Measurements from ENCODE around the gene TPST2.

TPST2 gene

DNA sequence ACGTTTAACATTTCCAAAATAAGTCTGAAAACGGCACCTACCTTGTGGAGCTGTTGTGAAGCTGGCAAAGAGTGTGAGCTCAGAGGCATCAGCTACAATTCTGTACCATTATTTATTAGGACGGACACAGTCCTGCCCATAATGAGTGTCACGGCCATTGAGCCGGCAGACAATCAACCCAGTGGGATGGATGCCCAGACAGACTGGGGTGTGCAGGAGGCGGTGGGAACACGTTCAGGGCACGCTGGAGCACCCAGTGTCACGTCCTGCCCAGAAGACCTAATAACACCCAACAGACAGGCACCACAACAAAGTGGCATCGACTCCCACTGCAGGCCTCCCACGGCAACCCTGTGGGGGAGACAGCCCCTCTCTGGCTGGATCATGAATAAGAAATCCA lies 34.5 kb downstream of the TPST2 start:
- DNase-seq (ENCODE audit: low read depth, low spot score), result no peak

GRCh38 chr22:26554956-26555355 lies 35.0 kb downstream of the TPST2 start:
- DNase-seq (ENCODE audit: low read depth, low spot score), result no peak

DNA sequence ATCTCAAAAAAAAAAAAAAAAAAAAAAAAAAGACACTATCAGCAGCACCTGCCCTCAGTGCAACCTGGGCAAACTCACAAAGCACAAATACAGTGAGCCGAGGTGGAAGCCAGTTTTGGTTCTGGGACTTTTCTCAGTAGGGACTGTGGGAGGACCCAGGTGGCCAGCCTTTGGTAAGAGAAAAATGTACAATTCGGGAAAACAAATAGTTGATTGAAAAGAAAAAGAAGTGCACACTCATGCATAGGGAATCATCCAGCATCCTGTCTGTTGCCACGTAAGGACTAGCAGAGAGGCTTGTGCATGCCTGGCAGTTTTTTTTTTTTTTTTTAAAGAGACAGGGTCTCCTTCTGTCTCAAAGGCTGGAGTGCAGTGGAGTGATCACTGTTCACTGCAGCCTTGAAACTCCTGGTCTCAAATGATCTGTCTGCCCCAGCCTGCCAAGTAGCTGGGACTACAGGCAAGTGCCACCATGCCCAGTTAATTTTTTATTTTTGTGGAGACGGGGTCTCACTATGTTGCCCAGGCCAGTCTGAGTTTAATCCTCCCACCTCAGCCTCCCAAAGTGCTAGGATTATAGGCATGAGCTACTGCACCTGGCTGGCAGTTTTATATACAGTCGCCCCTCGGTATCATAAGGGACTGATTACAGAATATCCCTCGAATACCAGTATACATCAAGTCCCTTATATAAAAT lies 36.7 kb downstream of the TPST2 start:
- no peak for DNase-seq (ENCODE audit: low read depth, low spot score)

DNA sequence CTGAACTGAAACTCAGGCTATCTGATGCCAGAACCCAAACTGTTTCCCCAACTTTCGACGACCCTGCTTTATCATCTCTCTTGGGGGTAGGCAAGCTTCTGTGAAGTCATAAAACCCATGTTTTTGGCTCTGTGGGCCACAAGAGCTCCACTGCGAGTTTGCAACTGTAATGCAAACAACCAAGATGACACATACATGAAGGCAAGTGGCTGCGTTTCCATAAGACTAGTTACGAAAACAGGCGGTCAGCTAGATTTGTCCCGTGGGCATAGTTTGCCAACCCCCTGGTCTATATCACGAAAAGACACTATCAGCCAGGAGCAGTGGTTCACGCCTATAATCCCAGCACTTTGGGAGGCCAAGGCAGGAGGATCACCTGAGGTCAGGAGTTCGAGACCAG lies 37.5 kb downstream of the TPST2 start:
- DNase-seq (ENCODE audit: low read depth, low spot score), result no peak

DNA sequence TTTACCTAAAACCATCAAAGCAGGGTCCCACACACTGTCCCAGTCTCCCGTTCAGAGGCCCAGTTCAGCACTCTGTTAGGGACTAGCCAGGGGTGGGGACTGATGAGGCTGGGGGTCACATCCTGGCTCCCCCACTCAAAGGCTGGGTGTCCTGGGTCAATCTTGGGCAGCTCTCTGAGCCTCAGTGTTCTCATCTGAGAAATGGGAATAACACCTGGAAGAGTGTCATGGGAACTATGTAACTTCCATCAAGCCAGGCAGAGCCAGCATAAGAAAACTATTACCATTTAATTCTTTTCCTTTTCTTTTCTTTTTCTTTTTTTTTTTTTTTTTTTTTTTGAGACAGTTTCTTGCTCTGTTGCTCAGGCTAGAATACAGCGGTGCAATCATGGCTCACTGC lies 38.4 kb downstream of the TPST2 start:
- no peak for DNase-seq (ENCODE audit: low read depth, low spot score)

- peak; percentile 63 for DNase-seq (ENCODE audit: low read depth, low spot score)
Measured at GRCh38 chr22:26550498-26551033, 39.4 kb downstream of the TPST2 start.

DNA sequence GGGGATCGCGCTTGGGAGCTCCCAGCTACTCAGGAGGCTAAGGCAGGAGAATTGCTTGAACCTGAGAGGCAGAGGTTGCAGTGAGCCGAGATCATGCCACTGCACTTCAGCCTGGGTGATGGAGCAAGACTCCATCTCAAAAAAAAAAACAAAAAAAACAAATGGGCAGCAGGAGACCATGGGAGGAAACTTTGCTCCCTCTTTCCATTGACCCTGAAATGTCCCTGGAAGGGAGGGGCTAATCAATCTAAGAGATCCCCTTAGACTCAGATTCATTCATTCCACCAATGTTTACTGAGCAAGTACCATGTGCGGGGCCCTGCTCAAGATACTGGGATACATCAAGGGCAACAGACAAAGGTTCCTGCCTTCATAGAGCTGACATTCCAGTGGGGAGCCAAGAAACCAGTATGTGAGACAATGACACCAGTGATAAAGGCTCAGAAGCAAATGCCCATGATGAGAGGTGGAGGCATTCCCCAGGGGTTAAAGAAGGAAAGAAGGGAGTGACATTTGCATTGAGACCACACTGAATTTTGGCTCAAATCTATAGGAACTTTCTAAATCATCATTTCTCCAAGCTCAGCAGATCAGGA lies 39.9 kb downstream of the TPST2 start:
- no peak for DNase-seq (ENCODE audit: low read depth, low spot score)

DNA sequence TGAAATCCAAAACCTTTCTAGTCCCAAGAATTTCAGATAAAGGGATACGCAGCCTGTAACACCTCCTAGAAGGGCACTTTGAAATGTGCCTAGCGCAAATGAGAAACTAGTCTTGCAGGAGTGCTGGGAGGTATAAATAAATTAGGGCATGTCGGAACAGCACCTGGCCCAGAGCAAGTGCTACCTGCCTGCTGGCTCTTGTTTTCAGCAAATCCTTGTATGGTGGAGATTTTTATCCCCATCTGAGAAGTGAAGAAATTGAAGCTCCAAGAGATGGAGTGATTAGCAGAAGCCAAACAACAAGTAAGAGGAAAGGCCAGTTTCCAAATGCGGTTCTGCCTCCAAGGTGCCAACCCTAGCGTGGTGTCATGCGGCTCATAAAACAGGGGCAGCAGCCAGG lies 40.9 kb downstream of the TPST2 start:
- no peak for DNase-seq (ENCODE audit: low read depth, low spot score)

DNA sequence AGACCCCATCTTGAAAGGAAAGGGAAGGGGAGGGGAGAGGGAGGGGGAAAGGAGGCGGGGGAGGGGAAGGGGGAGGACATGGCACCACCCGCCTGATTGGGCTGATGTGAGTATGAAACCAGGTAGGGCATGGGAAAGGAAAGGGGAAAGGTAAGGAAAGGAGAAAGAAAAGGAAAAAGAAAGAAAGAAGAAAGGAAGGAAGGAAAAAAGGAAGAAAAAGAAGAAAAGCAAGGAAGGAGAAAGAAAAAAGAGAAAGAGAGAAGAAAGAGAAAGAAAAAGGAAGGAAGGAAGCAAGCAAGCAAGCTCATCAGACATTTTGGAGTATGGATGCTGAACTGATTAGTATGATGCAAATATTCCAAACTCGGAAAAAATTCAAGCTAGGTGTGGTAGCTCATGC lies 41.6 kb downstream of the TPST2 start:
- DNase-seq (ENCODE audit: low read depth, low spot score), result no peak

DNA sequence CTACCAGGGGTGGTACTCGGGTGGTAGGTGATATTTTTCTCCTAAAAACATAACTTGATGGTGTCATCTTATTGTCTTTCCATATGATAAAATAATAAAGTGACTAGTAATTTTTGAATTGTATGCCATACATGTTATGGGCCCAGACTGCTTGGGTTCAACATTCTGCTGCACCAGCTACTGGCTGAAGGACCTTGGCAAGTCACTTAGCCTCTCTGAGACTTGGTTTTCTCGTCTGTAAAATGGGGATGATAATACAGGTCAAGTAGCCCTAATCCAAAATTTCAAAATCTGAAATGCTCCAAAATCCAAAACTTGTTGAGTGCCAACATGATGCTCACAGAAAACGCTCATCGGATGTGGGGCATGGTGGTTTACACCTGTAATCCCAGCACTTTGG lies 42.1 kb downstream of the TPST2 start:
- no peak for DNase-seq (ENCODE audit: low read depth, low spot score)

DNA sequence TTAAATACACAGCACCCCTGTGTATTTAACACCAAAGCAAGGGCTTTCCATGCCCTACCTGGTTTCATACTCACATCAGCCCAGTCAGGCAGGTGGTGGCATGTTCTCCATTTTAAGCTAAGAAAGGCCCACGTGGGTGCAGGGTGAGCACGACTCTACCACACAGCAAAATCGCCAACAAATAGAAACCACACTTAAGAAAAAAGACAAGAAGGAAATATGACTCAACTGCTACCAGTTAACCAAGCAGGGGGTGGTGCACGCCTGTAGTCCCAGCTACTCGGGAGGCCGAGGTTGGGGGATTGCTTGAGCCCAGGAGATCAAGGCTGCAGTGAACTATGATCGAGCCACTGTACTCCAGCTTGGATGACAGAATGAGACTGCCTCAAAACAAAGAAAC lies 42.5 kb downstream of the TPST2 start:
- no peak for DNase-seq (ENCODE audit: low read depth, low spot score)

- no peak for DNase-seq (ENCODE audit: low read depth, low spot score)
Measured at GRCh38 chr22:26546282-26546681, 43.6 kb downstream of the TPST2 start.

GRCh38 chr22:26545827-26546226 lies 44.1 kb downstream of the TPST2 start:
- no peak for DNase-seq (ENCODE audit: low read depth, low spot score)

DNA sequence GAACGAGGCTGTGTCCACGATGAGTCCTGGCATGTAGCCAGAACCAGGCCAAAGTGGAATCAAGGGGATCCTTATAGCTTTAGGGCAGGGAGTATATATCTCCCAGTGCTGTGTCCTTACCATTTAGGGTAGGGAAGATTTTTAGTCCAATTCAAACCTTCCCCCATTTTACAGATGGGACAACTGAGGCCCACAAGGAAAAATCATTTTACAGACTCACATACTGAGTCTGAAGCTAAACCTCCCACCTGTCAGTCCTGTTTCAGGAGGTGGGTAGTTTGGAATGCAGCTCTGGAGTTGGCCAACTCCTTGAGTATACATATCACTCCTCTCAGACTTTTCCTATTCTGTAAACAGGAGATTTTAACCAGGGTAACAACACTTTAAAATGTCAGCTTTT lies 44.5 kb downstream of the TPST2 start:
- no peak for DNase-seq (ENCODE audit: low read depth, low spot score)

DNA sequence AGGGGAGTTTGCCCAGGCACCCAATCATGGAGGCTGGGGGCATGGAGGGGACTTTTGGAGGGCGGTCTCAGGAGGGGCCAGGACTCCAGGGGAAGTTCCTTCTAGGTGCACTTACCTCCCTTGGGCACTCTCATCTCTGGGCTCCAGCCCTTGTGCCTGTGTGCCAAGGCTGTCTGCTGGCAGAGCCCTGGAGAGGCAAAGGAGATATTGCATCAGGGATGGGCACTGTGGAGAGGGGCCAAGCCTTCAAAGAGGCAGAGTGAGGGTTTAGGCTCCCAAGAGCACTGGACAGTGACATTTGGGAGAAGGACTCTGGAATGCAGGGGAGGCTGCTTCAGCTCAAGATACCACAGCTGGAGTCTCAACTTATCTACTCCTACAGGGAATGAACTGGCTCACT lies 45.4 kb downstream of the TPST2 start:
- no peak for DNase-seq (ENCODE audit: low read depth, low spot score)

DNA sequence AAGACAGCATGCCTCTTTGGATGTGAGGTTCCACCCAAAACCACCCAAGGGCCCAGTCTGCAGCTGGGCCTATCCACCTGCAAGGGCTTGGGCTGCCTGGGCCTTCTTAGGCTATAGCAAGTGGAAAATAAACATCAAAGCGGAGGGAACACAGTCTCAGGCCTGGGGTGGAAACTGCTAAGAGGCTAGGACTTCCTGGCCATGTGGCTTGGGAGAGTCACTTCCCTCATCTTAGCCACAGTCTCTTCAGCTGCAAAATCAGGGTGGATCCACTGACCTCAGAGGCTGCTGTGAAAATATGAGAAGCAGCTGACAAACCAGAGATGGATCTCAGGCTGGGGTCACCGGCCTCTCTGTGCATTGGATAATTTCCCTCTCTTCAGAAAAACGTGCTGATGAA lies 47.1 kb downstream of the TPST2 start:
- no peak for DNase-seq (ENCODE audit: low read depth, low spot score)

DNA sequence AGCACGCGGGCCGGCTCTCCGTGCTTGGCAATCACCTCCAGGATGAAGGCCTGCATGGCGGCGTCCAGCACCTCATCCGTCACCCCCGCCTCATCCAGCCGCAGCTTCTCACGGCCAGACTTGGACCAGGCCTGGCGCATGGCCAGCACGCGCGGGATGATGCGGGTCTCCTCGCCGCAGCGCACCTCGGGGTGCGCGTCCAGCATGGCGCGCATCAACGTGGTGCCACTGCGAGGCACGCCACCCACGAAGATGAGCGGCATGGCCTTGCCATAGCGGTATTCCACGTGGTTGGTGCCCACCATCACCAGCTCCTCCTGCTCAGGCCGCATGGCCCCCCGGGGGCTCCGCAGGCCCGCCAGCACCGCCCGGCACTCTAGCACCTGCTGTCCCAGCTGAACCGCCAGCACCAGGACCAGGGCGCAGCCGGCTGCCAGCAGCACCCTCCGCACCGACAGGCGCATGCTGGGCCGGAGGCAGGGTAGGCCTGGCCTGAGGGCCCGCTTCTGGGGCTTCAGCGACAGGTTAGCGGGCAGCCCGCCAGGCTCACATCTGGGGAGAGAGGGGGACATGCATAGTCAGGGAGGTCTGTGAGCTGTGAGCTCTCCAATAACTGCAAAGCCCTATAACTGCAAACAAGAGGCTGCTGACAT lies 48.6 kb downstream of the TPST2 start:
- DNase-seq (ENCODE audit: low read depth, low spot score), result no peak

- DNase-seq (ENCODE audit: low read depth, low spot score), result no peak
Measured at GRCh38 chr22:26540119-26540518, 49.8 kb downstream of the TPST2 start.

DNA sequence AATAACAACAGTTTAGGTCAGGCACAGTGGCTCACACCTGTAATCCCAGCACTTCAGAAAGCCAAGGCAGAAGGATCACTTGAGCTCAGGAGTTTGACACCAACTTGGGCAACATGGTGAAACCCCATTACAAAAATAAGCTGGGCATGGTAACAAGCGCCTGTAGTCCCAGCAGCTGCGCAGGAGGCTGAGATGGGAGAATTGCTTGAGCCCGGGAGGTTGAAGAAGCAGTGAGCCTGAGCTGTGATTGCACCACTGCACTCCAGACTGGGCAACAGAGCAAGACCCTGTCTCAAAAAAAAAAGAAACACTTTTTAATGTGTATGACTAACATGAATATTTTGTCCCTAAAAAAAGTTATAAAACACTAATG lies 53.2 kb downstream of the TPST2 start:
- DNase-seq (ENCODE audit: low read depth, low spot score), result no peak

- DNase-seq (ENCODE audit: low read depth, low spot score), result no peak
Measured at GRCh38 chr22:26536056-26536761, 53.7 kb downstream of the TPST2 start.

GRCh38 chr22:26535603-26535908 lies 54.4 kb downstream of the TPST2 start:
- DNase-seq (ENCODE audit: low read depth, low spot score), result no peak

- no peak for DNase-seq (ENCODE audit: low read depth, low spot score)
Measured at GRCh38 chr22:26534874-26535602, 54.9 kb downstream of the TPST2 start.

Measured in brain pericyte (primary cell).